Putamen (tissue), 1 donor: Measurements from ENCODE around the gene OTC.

Experiments
- DNase-seq: peaks from one replicate; pipeline ENCODE4 v3.0.0-alpha.2; 2016; ENCODE audit warnings: low spot score

OTC gene

GRCh38 chrX:38468563-38469157 is 116.3 kb downstream of the OTC start:
- DNase-seq = peak; percentile 30
